Omental fat pad (tissue), 4 donors: ENCODE results near the gene TACC2. TPM values are rescaled to one million over a fixed set of nuclear protein-coding genes. Genes with fewer than 3 reads are reported as not detected.
A peak's percentile ranks its signal among the peaks of the same experiment; 100 is the strongest.

Experiments
- ATAC-seq: fragments of 150-250 bp; one replicate; pipeline ENCODE4 v1.9.1; 2016; ENCODE audit warnings: mild to moderate bottlenecking, moderate library complexity; ENCODE audit not compliant: low FRiP score
- DNase-seq: peaks from one replicate; pipeline ENCODE4 v3.0.0-alpha.2; 2019; ENCODE audit warnings: low spot score
- CTCF ChIP-seq, 3 donors: fragments of 450-650 bp; IDR thresholded peaks; one replicate each; pipeline ENCODE4 v1.5.1; 2016 to 2017; ENCODE audit warnings: antibody characterized with exemption in 3 of 3, mild to moderate bottlenecking in 3 of 3, moderate library complexity in 2 of 3
- total RNA-seq, 4 donors: library from RNA; depleted of rRNA; stranded (reverse); fragments of >200 nt; gene quantifications; one replicate each; pipeline ENCODE4 v1.1.0, GENCODE V29; 2016

Gene TACC2
- total RNA-seq, 4 donors from 2014 or later: 23.8 to 33.6 (median 29.4) TPM

- ATAC-seq (peak; percentile 88), DNase-seq (peak; percentile 85)
- no peak for TF ChIP-seq CTCF (IDR thresholded peaks at IDR 0.05)
Measured at GRCh38 chr10:122140941-122141623, 152.1 kb downstream of the TACC2 start.

GRCh38 chr10:122141821-122142640, 153.1 kb downstream of the TACC2 start:
- no peak for ATAC-seq
- DNase-seq: no peak

GRCh38 chr10:122142641-122143237, 153.8 kb downstream of the TACC2 start:
- TF ChIP-seq CTCF (IDR thresholded peaks at IDR 0.05): no peak
- ATAC-seq (no peak), DNase-seq (no peak)

More at GRCh38 chr10:122141821-122142640, 153.1 kb downstream of the TACC2 start:
- no peak for TF ChIP-seq CTCF (IDR thresholded peaks at IDR 0.05)

GRCh38 chr10:122143238-122143841, 154.4 kb downstream of the TACC2 start:
- DNase-seq: no peak
- no peak for ATAC-seq
- no peak for TF ChIP-seq CTCF (IDR thresholded peaks at IDR 0.05)

- ATAC-seq: no peak
- DNase-seq: no peak
- no peak for TF ChIP-seq CTCF (IDR thresholded peaks at IDR 0.05)
Measured at GRCh38 chr10:122144199-122144598, 155.2 kb downstream of the TACC2 start.

GRCh38 chr10:122145113-122145512, 156.2 kb downstream of the TACC2 start:
- TF ChIP-seq CTCF (IDR thresholded peaks at IDR 0.05): no peak
- ATAC-seq (no peak), DNase-seq (no peak)
